ENCODE measurements around the gene LRMDA.

Gene LRMDA

GRCh38 chr10:76287856-76288255 lies 856.4 kb downstream of the LRMDA start:
- TF ChIP-seq CTCF (IDR thresholded peaks at IDR 0.05; ENCODE audit: low read depth, low read length) = no peak
- no peak for DNase-seq (ENCODE audit: extremely low read depth, low read depth)

- no peak for DNase-seq (ENCODE audit: extremely low read depth, low read depth)
- TF ChIP-seq CTCF (IDR thresholded peaks at IDR 0.05; ENCODE audit: low read depth, low read length) = no peak
Observed at GRCh38 chr10:76291175-76291574, 859.8 kb downstream of the LRMDA start.

GRCh38 chr10:76291885-76292284 lies 860.5 kb downstream of the LRMDA start:
- TF ChIP-seq CTCF (IDR thresholded peaks at IDR 0.05; ENCODE audit: low read depth, low read length) = no peak
- no peak for DNase-seq (ENCODE audit: extremely low read depth, low read depth)

- DNase-seq (ENCODE audit: extremely low read depth, low read depth) = no peak
- TF ChIP-seq CTCF (IDR thresholded peaks at IDR 0.05; ENCODE audit: low read depth, low read length) = no peak
Observed at GRCh38 chr10:76296957-76297356, 865.5 kb downstream of the LRMDA start.

- no peak for TF ChIP-seq CTCF (IDR thresholded peaks at IDR 0.05; ENCODE audit: low read depth, low read length)
- no peak for DNase-seq (ENCODE audit: extremely low read depth, low read depth)
Observed at GRCh38 chr10:76297358-76297757, 865.9 kb downstream of the LRMDA start.

GRCh38 chr10:76297780-76298281 lies 866.4 kb downstream of the LRMDA start:
- DNase-seq (ENCODE audit: extremely low read depth, low read depth) = no peak
- TF ChIP-seq CTCF (IDR thresholded peaks at IDR 0.05; ENCODE audit: low read depth, low read length) = no peak

GRCh38 chr10:76298329-76298728 lies 866.9 kb downstream of the LRMDA start:
- TF ChIP-seq CTCF (IDR thresholded peaks at IDR 0.05; ENCODE audit: low read depth, low read length) = no peak
- DNase-seq (ENCODE audit: extremely low read depth, low read depth) = no peak

All from AG09319 (cell line).